Measurements from ENCODE around the gene HLA-G. TPM values are rescaled to one million over a fixed set of nuclear protein-coding genes. Genes with fewer than 3 reads are reported as not detected.

The HLA-G gene
- total and polyA plus RNA-seq, 3 donors from 2014 or later, result 1.2 to 7.4 (median 4.4) TPM

- no peak for DNase-seq
- Histone ChIP-seq H3K4me1 (no peaks in the 10 kb centered on the region), H3K27me3 (no peaks in the 10 kb centered on the region), H3K27ac (no peak overlapping the region), H3K36me3 (ENCODE audit: low read depth, missing control alignments) (no peaks in the 10 kb centered on the region), H3K9me3 (no peaks in the 10 kb centered on the region), H3K4me3 (no peak overlapping the region)
- intact Hi-C loops (cut with DNase I; ENCODE audit: low total_unique reads), result no loop called here
- no peak for TF ChIP-seq CTCF (IDR thresholded peaks at IDR 0.05)
- TF ChIP-seq POLR2A (IDR thresholded peaks at IDR 0.05), result no peak
Observed at GRCh38 chr6:29809249-29809648, 18.4 kb upstream of the HLA-G start.

- intact Hi-C loops (cut with DNase I; ENCODE audit: low total_unique reads), result no loop called here
Observed at GRCh38 chr6:29810371-29810770, 17.3 kb upstream of the HLA-G start.

GRCh38 chr6:29811377-29811776 is 16.2 kb upstream of the HLA-G start:
- H3K4me3 ChIP-seq, result no peak overlapping the region
- H3K4me1 ChIP-seq, result no peaks in the 10 kb centered on the region
- no peak overlapping the region for H3K27ac ChIP-seq
- no peaks in the 10 kb centered on the region for H3K9me3 ChIP-seq
- 88 to 91% methylated on average over 1 of the region's 1 CpG for WGBS, 2 donors
- no peaks in the 10 kb centered on the region for H3K27me3 ChIP-seq
- DNase-seq, result no peak
- intact Hi-C loops (cut with DNase I; ENCODE audit: low total_unique reads), result no loop called here
- no peaks in the 10 kb centered on the region for H3K36me3 ChIP-seq (ENCODE audit: low read depth, missing control alignments)
- TF ChIP-seq POLR2A (IDR thresholded peaks at IDR 0.05) (no peak), CTCF (IDR thresholded peaks at IDR 0.05) (no peak)

More at GRCh38 chr6:29810371-29810770, 17.3 kb upstream of the HLA-G start:
- H3K9me3 ChIP-seq, result no peaks in the 10 kb centered on the region
- no peak overlapping the region for H3K27ac ChIP-seq
- TF ChIP-seq CTCF (IDR thresholded peaks at IDR 0.05), result no peak
- no peak for TF ChIP-seq POLR2A (IDR thresholded peaks at IDR 0.05)
- no peak overlapping the region for H3K4me3 ChIP-seq
- no peak for DNase-seq
- WGBS, 2 donors, result 72 to 75% methylated on average over 2 of the region's 2 CpGs
- H3K36me3 ChIP-seq (ENCODE audit: low read depth, missing control alignments), result no peaks in the 10 kb centered on the region
- no peaks in the 10 kb centered on the region for H3K27me3 ChIP-seq
- no peaks in the 10 kb centered on the region for H3K4me1 ChIP-seq

GRCh38 chr6:29813066-29813465 is 14.6 kb upstream of the HLA-G start:
- Histone ChIP-seq H3K27me3 (no peaks in the 10 kb centered on the region), H3K36me3 (ENCODE audit: low read depth, missing control alignments) (no peaks in the 10 kb centered on the region), H3K4me1 (no peaks in the 10 kb centered on the region), H3K4me3 (no peak overlapping the region), H3K27ac (no peak overlapping the region), H3K9me3 (no peaks in the 10 kb centered on the region)
- DNase-seq, result no peak
- whole genome bisulfite sequencing, 2 donors, result 91% methylated on average over 1 of the region's 1 CpG; no CpG with 5 or more reads in 1 of the 2 donors
- intact Hi-C loops (cut with DNase I; ENCODE audit: low total_unique reads), result no loop called here
- TF ChIP-seq POLR2A (IDR thresholded peaks at IDR 0.05), result no peak
- no peak for TF ChIP-seq CTCF (IDR thresholded peaks at IDR 0.05)

GRCh38 chr6:29813809-29814208 is 13.8 kb upstream of the HLA-G start:
- TF ChIP-seq POLR2A (IDR thresholded peaks at IDR 0.05) (no peak), CTCF (IDR thresholded peaks at IDR 0.05) (no peak)
- H3K27ac ChIP-seq, result no peak overlapping the region
- H3K4me3 ChIP-seq, result no peak overlapping the region
- H3K36me3 ChIP-seq (ENCODE audit: low read depth, missing control alignments), result no peaks in the 10 kb centered on the region
- H3K27me3 ChIP-seq, result no peaks in the 10 kb centered on the region
- intact Hi-C loops (cut with DNase I; ENCODE audit: low total_unique reads), result no loop called here
- H3K4me1 ChIP-seq, result no peaks in the 10 kb centered on the region
- H3K9me3 ChIP-seq, result no peaks in the 10 kb centered on the region
- DNase-seq, result no peak
- 86 to 87% methylated on average over 5 to 7 of the region's 7 CpGs for WGBS, 2 donors

Measured in testis (tissue), 3 donors.